Esophagus muscularis mucosa (tissue), 4 donors: ENCODE data around the gene CEP89. TPM values are rescaled to one million over a fixed set of nuclear protein-coding genes. Genes with fewer than 3 reads are reported as not detected.
"Not testable (repeated sequence)": the region's sequence is repeated elsewhere in the genome, so short reads cannot be mapped to it uniquely, and the experiment has no call there.

ENCODE experiments used
- DNase-seq: peaks from one replicate; pipeline ENCODE4 v3.0.0-alpha.2; 2017; ENCODE audit errors: extremely low spot score
- H3K27ac ChIP-seq, 4 donors: fragments of 200-600 bp; sonication (generic); replicated peaks in 1 of 4; 1 replicate in 3 of 4; 2 replicates in 1 of 4; pipeline ENCODE4 v1.5.1; 2016 to 2019; ENCODE audit warnings: mild to moderate bottlenecking in 1 of 4
- H3K27me3 ChIP-seq, 4 donors: fragments of 200-600 bp; sonication (generic); one replicate each; pipeline versions ENCODE4 v1.5.1 to v1.6.0; 2016 to 2019
- H3K36me3 ChIP-seq, 4 donors: fragments of 200-600 bp; sonication (generic); one replicate each; pipeline ENCODE4 v1.5.1; 2016 to 2019
- H3K4me1 ChIP-seq, 4 donors: fragments of 200-600 bp; sonication (generic); one replicate each; pipeline ENCODE4 v1.5.1; 2016 to 2019
- H3K4me3 ChIP-seq, 4 donors: fragments of 200-600 bp; sonication (generic); 1 replicate in 2 of 4; 2 replicates in 2 of 4; pipeline ENCODE4 v1.5.1; 2016 to 2019; ENCODE audit warnings: mild to moderate bottlenecking in 4 of 4, moderate library complexity in 1 of 4
- H3K9me3 ChIP-seq, 4 donors: fragments of 200-600 bp; sonication (generic); 1 replicate in 3 of 4; 2 replicates in 1 of 4; pipeline ENCODE4 v1.5.1; 2016 to 2019
- EP300 ChIP-seq: sonication (generic); formaldehyde crosslinking; IDR thresholded peaks from one replicate; pipeline ENCODE4 v1.6.1; 2017; ENCODE audit warnings: antibody characterized with exemption
- POLR2A ChIP-seq: fragments of 450-650 bp; IDR thresholded peaks from one replicate; pipeline ENCODE4 v1.6.1; 2017; ENCODE audit warnings: antibody characterized with exemption, moderate library complexity, mild to moderate bottlenecking, low read depth
- POLR2AphosphoS5 ChIP-seq, 2 donors: sonication (generic); formaldehyde crosslinking; IDR thresholded peaks; one replicate each; pipeline ENCODE4 v1.6.1; 2017; ENCODE audit warnings: antibody characterized with exemption in 2 of 2
- WGBS: methylation state at CpG from one replicate; pipeline ENCODE4 v1.1.5; 2018; 5-methylcytosine and 5-hydroxymethylcytosine counted together
- intact Hi-C: fragments of 100-400 bp; cut with DNase I; formaldehyde crosslinking; loops from one replicate; pipeline ENCODE4 v1.15.1; 2023
- total RNA-seq, 4 donors: library from RNA; depleted of rRNA; stranded (reverse); fragments of >200 nt; gene quantifications; one replicate each; pipeline versions ENCODE4 v1.1.0 to v1.2.1, GENCODE V29; 2016
- TF ChIP-seq, protein P1 (sequence below), 3 experiments: fragments of 200-600 bp in 2 of 3; fragments of 450-650 bp in 1 of 3; sonication (generic) in 2 of 3; IDR thresholded peaks; one replicate each; pipeline ENCODE4 v1.5.1; 2017 to 2019; ENCODE audit warnings: antibody characterized with exemption in 3 of 3, mild to moderate bottlenecking in 2 of 3, moderate library complexity in 1 of 3

The CEP89 gene
- total RNA-seq = 10 to 100 TPM in 3 of 4 donors, 1 to 10 TPM in 1; 9.1 to 20.4 (median 18.4) TPM

DNA sequence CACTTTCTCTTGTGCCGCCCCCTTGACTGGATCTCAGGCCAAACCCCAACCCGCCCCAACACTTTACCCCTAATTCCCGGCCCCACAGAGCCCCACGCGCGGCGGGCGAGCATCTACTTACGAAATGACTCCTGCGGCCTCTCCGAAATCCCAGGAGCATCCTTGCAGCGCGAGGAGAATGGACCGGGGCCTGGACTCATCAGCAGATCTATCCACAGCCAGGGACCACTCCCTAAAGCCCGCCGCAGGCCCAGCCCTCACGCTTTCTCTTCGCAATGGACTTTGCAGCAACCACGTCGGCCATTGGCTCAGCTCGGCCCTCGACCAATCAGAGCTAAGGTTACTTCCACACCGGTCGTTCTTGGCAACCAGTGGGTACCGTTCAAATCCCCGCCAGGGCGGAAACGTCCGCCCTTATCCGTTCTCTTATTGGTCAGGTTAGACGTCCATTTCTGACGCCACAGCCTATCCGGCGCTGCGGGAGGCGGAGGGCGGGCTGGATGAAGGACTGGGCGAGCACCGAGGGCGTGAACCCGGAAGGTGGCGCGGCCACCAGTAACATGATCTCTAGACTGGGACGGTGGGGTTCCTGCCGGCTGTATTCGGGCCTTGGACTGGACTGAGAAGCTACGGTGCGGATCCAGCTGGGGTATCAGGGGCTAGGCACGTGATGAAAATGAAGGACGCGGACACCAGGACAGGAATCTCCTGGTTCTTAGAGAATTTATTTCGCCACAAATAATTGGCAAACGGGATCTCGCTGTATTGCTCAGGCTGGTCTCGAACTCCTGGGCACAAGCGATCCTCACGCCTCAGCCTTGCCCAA is at the start of gene CEP89, which contains the start of gene FAAP24:
TSS of gene CEP89 (minus strand) at position 244 of the 826 bp plus-strand sequence. CDS start at position 160, 84 bp downstream.
TSS of gene FAAP24 (plus strand) at position 528 of the 826 bp plus-strand sequence. CDS start 955 bp downstream, outside the sequence.
- intact Hi-C loops = loop anchor here (2.0 kb wide), 1 partner anchor 109 kb away; the partner anchor contains the start of gene GPATCH1
- TF ChIP-seq POLR2AphosphoS5 (IDR thresholded peaks at IDR 0.05) (peak; percentile 76 to 84), EP300 (no peak)
- TF ChIP-seq, protein P1, sequence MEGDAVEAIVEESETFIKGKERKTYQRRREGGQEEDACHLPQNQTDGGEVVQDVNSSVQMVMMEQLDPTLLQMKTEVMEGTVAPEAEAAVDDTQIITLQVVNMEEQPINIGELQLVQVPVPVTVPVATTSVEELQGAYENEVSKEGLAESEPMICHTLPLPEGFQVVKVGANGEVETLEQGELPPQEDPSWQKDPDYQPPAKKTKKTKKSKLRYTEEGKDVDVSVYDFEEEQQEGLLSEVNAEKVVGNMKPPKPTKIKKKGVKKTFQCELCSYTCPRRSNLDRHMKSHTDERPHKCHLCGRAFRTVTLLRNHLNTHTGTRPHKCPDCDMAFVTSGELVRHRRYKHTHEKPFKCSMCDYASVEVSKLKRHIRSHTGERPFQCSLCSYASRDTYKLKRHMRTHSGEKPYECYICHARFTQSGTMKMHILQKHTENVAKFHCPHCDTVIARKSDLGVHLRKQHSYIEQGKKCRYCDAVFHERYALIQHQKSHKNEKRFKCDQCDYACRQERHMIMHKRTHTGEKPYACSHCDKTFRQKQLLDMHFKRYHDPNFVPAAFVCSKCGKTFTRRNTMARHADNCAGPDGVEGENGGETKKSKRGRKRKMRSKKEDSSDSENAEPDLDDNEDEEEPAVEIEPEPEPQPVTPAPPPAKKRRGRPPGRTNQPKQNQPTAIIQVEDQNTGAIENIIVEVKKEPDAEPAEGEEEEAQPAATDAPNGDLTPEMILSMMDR (IDR thresholded peaks at IDR 0.05) = peak in 1 of 3 experiments; percentile 20
- peaks cover 13 to 38% (median 31%) of the 10 kb centered on the region in 4 donors for H3K4me1 ChIP-seq
- H3K9me3 ChIP-seq = no peaks in the 10 kb centered on the region
- DNase-seq = peak; percentile 100
- WGBS = 3% methylated on average over 37 of the region's 57 CpGs
- no peaks in the 10 kb centered on the region for H3K27me3 ChIP-seq
- H3K4me3 ChIP-seq = peak within 1 kb of the TSS; percentile 64 to 89 (median 79)
- H3K27ac ChIP-seq = peak within 1 kb of the TSS; percentile 66 to 80 (median 76)
- peaks cover 0 to 19% (median 9%) of the 10 kb centered on the region in 4 donors for H3K36me3 ChIP-seq

DNA sequence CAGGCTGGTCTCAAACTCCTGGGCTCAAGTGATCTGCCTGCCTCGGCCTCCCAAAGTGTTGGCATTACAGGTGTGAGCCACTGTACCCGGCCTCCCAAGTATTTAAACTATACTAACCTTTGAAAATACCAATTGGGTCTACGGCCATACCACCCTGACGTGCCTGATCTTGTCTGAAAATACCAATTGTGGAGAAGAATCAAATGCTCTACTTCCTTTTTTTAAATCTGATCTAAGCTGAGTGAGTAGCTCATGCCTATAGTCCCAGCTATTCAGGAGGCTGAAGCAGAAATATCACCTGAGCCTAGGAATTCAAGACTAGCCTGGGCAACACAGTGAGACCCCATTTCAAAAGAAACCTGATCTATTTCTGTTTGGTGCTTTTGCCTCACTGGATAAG is 39.1 kb upstream of the CEP89 start:
- H3K27ac ChIP-seq = not testable (repeated sequence)
- WGBS = 92% methylated on average over 4 of the region's 4 CpGs

DNA sequence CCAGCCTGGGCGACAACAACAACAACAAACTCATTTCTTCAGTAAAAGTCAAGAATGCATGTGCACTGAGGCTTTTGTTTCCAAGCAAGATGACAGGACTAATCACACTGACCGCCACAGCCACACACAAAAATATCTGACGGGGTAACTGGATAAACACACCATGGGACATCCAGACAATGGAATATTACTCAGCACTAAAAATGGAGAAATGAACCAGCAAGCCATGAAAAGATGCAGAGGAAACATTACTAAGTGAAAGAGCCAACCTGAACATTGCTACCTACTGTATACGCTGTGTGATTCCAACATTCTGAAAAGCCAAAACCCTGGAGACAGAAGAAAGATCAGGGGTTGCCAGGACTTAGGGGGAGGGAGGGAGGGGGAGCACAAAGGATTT is 37.0 kb upstream of the CEP89 start:
- TF ChIP-seq EP300 = no peak
- TF ChIP-seq POLR2A = no peak
- Histone ChIP-seq H3K4me1 (no peaks in the 10 kb centered on the region), H3K27ac (no peak overlapping the region), H3K27me3 (no peaks in the 10 kb centered on the region), H3K9me3 (no peaks in the 10 kb centered on the region), H3K4me3 (no peak overlapping the region), H3K36me3 (peaks cover 0 to 2% (median 0%) of the 10 kb centered on the region in 4 donors)
- intact Hi-C loops = no loop called here
- WGBS = 90% methylated on average over 4 of the region's 4 CpGs
- DNase-seq = no peak

More for the DNA sequence above, 39.1 kb upstream of the CEP89 start:
- H3K4me3 ChIP-seq, H3K9me3 ChIP-seq, H3K4me1 ChIP-seq, intact Hi-C loops, H3K36me3 ChIP-seq, DNase-seq, H3K27me3 ChIP-seq: not testable (repeated sequence)

DNA sequence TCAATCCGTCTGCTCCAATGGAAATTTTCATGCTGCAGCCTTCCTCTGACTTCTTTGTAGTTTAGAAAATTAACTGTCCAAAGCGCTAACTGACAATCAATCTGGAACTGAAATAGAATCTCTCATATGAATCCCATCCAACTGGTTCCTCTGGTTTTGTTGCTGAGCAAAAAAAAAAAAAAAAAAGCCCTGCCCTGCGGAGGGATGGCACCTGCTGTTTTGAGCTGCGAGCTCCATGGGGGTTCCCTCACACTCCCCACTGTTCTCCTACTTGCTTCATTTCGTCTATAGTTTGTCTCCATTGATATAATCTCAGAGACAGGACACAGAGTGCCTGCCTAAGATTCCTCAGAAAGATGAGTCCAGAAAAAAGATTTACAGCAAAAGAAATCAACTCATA is 33.7 kb upstream of the CEP89 start:
- TF ChIP-seq EP300 (no peak), POLR2A (no peak), POLR2AphosphoS5 (IDR thresholded peaks at IDR 0.05) (no peak)
- TF ChIP-seq, protein P1 (IDR thresholded peaks at IDR 0.05) = no peak
- Histone ChIP-seq H3K27ac (no peak overlapping the region), H3K9me3 (no peaks in the 10 kb centered on the region), H3K27me3 (no peaks in the 10 kb centered on the region), H3K4me3 (no peak overlapping the region), H3K36me3 (no peaks in the 10 kb centered on the region), H3K4me1 (no peaks in the 10 kb centered on the region)
- DNase-seq = no peak
- WGBS = 86% methylated on average over 5 of the region's 5 CpGs
- intact Hi-C loops = no loop called here

DNA sequence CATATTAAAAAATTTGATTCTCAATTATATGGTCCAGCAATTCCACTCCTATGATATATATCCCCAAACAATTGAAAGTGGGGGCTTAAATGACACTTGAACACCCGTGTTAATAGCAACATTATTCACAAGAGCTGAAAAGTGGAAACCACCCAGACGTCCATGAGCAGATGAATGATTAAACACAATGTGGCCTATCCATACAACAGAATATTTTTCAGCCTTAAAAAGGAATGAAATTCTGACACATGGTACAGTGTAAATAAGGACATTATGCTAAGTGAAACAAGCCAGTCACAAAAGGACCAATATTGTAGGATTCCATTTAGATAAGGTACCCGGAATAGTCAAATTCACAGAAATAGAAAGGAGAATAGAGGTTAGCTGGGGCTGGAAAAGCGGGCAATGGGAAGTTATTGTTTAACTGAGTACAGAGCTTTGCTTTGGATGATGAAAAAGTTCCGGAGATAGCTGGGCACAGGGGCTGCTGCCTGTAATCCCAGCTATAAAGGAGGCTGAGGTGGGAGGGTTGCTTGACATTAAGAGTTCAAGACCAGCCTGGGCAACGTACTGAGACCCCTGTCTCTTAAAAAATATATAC is 31.8 kb upstream of the CEP89 start:
- H3K4me3 ChIP-seq, intact Hi-C loops, H3K27me3 ChIP-seq, H3K4me1 ChIP-seq, H3K36me3 ChIP-seq, DNase-seq, H3K27ac ChIP-seq, H3K9me3 ChIP-seq: not testable (repeated sequence)
- 79% methylated on average over 6 of the region's 6 CpGs for whole genome bisulfite sequencing

DNA sequence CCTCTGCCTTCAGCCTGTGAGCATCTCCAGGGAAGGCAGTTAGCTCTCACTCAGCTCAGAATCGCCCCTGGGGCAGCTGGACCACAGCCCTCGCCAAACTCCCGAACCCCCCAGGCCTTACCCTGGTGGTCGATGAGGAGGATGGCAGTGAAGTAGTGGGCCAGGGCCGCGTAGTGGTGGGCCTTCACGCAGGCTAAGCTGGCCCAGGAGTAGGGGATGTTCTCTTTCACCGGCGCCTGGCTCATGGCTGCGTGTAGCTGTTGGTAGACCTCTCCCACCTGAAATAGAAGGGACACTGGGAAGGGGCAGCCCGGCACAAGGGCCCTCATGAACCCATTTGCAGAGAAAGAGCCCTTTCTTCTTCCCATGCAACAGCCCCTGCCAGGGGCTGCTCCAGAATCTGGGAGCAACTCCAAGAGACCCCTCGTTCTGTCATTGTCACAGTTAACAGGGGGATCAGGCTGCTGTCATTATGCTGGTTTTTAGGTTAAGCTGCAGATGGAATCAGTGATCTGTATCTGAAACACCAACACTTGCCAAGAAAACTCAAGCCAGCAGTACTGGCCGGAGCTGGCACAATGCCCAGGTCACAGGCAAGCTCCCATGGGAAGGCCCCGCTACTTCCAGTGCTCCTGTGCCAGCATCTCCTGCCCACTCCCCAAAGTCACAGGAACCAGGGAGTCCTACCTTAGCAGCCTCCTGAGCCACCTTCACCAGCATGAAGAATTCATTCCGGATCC is 30.5 kb upstream of the CEP89 start:
- H3K9me3 ChIP-seq, H3K4me1 ChIP-seq, intact Hi-C loops, H3K27ac ChIP-seq, H3K27me3 ChIP-seq, H3K36me3 ChIP-seq, DNase-seq, H3K4me3 ChIP-seq: not testable (repeated sequence)
- WGBS = 79% methylated on average over 10 of the region's 15 CpGs
